GM12801 (cell line): ENCODE results near the gene ZNF627.

Experiments
- CTCF ChIP-seq: IDR thresholded peaks from one replicate; pipeline ENCODE4 v1.5.1; 2011; ENCODE audit warnings: control low read depth; ENCODE audit not compliant: insufficient read length; ENCODE audit errors: extremely low read depth

ZNF627 gene

GRCh38 chr19:11570039-11570462, 27.2 kb upstream of the ZNF627 start:
- TF ChIP-seq CTCF = no peak

- TF ChIP-seq CTCF = no peak
Measured at GRCh38 chr19:11574689-11575088, 22.6 kb upstream of the ZNF627 start.

- TF ChIP-seq CTCF = no peak
Measured at GRCh38 chr19:11576227-11576626, 21.1 kb upstream of the ZNF627 start.

GRCh38 chr19:11577451-11578257, 19.6 kb upstream of the ZNF627 start, which contains the start of gene ACP5:
TSS of gene ACP5 (minus strand) at chr19:11577645. CDS start at chr19:11577317, 328 bp downstream.
- TF ChIP-seq CTCF = no peak

GRCh38 chr19:11578258-11579142, 18.8 kb upstream of the ZNF627 start:
- no peak for TF ChIP-seq CTCF

- no peak for TF ChIP-seq CTCF
Measured at GRCh38 chr19:11580116-11580515, 17.2 kb upstream of the ZNF627 start.

- TF ChIP-seq CTCF = no peak
Measured at GRCh38 chr19:11581740-11582139, 15.5 kb upstream of the ZNF627 start.
